Measurements from ENCODE around the gene PMEPA1. TPM values are rescaled to one million over a fixed set of nuclear protein-coding genes. Genes with fewer than 3 reads are reported as not detected.

Gene PMEPA1
- polyA plus RNA-seq, 4 donors, result 4.0 to 12.7 (median 9.6) TPM

DNA sequence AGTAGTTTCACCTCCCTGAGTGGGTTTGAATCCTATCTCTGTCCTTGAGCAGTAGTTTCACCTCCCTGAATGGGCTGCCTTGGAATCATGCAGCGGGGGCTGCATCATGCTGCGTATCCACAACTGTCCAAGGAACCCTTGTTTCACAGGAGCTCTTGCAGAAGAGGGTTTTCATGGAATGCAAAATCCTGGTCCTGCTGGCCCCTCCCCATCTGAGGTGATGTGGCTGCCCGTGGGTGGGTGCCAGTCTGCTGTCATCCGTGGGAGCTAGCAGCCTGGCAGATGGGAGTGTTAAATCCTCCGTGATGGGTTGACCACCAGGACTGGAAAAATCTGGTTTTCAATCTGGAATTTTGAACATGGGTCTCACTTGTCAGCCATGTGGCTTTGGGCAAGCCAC lies 111.3 kb downstream of the PMEPA1 start:
- WGBS, 3 donors, result 89 to 90% (median 89%) methylated on average over 5 of the region's 5 CpGs

More for the DNA sequence above, 111.3 kb downstream of the PMEPA1 start:
- no peak overlapping the region for H3K4me3 ChIP-seq (ENCODE audit: low read depth in 1 of 3, low read length in 3 of 3)
- DNase-seq (no peak), FAIRE-seq (no peak)
- H3K27me3 ChIP-seq (ENCODE audit: control insufficient read depth in 3 of 3, insufficient read depth in 3 of 3, low read length in 3 of 3), result no peaks in the 10 kb centered on the region
- no peak overlapping the region for H3K27ac ChIP-seq (ENCODE audit: low read depth in 1 of 3, low read length in 2 of 3)
- H3K9me3 ChIP-seq (ENCODE audit: control insufficient read depth in 2 of 2, insufficient read depth in 1 of 2, low read depth in 1 of 2, low read length in 1 of 2), result peaks cover 0 to 8% of the 10 kb centered on the region in 2 donors
- H3K4me1 ChIP-seq (ENCODE audit: control insufficient read depth in 3 of 3, insufficient read depth in 2 of 3, low read depth in 1 of 3, low read length in 2 of 3), result peaks cover 6 to 25% (median 6%) of the 10 kb centered on the region in 3 donors
- H3K36me3 ChIP-seq (ENCODE audit: control insufficient read depth in 3 of 3, insufficient read depth in 2 of 3, low read depth in 1 of 3, low read length in 3 of 3), result no peaks in the 10 kb centered on the region

Other genes starting within 250 kb of the PMEPA1 start
- under 1 TPM in 2 of 4 donors, not detected in 2; 0.03 TPM for gene CTCFL, start 184.9 kb downstream of the PMEPA1 start, polyA plus RNA-seq
- gene PCK1, start 148.9 kb downstream of the PMEPA1 start, polyA plus RNA-seq, result 100 to 1,000 TPM in 2 of 4 donors, 10 to 100 TPM in 1, 1 to 10 TPM in 1; 5.5 to 439 (median 97.2) TPM
- 1 to 10 TPM in 2 of 4 donors, under 1 TPM in 2; 0.37 to 2.7 (median 1.6) TPM for gene ZBP1, start 89.6 kb downstream of the PMEPA1 start, polyA plus RNA-seq